ENCODE measurements around the gene LHFPL6.
A peak's percentile ranks its signal among the peaks of the same experiment; 100 is the strongest.

LHFPL6 gene

DNA sequence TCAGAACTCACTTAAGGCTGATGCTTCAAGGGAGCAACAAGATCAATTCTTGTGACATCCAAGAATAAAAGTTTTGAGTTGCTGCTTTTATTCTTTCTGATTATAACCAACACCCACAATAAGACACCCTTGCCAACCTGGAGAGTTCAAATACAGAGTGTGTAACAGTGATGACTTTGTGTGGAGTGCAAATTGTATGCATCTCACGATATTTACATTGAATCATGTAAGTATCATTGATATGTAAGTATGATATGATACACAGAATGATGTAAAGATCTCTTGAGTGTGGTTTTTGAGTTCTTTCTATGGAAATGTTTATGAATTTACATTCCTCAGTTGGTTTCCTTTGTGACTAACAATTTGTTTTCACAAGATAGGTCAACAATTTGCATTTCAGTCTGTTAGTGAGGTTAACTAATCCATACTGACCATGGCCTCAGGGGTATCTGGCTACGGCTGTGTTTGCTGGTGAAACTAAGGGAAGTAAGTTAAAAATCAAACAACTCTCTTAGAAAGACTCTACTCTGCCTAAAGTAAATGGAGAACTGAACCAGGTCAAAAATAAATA is 12.4 kb downstream of the LHFPL6 start:
- no peak for DNase-seq (ENCODE audit: low spot score)

DNA sequence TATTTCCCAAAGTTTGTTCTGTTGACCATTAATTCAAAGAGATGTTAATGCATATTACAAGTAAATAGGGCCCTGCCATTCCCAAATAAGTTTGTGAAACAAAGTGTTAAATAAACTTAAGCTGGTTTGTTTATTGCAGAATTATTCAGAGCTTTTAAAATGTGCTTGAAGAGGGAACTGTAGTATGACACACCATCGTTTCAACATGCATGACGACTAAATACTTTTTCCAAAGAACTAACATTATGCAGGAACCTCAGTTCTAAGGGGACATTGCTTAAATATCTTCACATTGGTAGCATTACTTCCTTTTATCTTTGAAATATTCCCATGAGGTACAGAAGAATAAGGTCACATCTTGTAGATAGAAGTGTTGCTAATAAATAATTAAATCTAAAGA is 14.6 kb downstream of the LHFPL6 start:
- no peak for DNase-seq (ENCODE audit: low spot score)

DNA sequence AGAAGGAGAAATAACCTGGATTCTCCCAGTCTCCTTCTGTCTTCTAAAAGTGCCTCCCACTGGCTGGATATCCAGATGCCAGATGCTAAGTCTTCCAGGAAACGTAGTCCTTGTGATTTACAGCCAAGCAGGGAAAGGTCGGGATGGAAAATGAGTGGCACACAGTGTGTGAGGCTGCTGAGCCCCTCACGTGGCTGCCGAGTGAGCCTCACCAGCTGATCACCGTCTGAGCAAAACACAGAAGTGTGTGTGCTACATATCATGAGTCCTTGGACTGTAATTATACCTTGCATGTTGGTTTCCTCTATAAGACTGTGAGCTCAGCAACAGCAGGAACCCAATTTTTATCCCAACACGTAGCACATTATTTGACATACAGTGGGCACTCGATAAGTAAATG is 15.1 kb downstream of the LHFPL6 start:
- no peak for DNase-seq (ENCODE audit: low spot score)

DNA sequence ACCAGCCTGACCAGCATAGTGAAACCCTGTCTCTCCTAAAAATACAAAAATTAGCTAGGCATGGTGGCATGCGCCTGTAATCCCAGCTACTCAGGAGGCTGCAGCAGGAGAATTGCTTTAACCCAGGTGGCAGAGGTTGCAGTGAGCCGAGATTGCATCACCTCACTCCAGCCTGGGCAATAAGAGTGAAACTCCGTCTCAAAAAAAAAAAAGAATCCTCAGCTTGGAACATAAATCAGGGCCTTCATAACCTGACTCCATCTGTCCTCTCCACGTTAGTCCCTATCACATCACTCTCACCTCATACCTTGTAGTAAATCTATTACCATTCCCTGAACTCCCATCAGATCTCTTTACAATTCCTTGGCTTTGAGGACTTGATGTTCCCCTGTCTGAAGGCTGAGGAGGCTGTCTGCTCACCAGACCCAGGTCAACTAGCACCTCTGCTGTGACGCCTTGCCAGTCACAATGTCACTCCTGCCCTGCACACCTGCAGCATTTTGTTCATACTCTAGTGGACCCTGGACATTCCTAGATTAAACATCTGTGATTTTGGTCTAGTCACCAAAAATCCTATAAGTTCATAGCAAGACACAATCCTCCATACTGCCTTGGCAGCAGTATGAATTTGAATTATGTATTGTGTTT is 15.9 kb downstream of the LHFPL6 start:
- DNase-seq (ENCODE audit: low spot score), result no peak

DNA sequence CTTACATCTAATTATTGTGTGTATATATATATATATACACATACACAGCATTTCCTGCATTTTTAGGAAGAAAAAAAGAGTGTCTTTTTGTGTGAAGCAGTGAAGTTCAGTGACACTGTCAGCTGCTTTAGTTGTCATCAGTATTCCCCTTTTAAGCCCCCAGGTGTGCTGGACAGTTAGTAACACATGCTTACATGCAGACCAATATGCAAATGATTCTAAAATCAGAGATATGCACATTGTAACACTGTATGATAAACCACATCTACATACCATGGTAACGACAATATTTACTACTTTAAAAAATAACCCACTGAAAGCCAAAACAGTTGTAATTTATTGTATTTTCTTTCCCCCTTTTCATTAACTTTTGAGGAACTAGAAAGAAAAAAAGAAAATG is 16.8 kb downstream of the LHFPL6 start:
- DNase-seq (ENCODE audit: low spot score), result no peak

DNA sequence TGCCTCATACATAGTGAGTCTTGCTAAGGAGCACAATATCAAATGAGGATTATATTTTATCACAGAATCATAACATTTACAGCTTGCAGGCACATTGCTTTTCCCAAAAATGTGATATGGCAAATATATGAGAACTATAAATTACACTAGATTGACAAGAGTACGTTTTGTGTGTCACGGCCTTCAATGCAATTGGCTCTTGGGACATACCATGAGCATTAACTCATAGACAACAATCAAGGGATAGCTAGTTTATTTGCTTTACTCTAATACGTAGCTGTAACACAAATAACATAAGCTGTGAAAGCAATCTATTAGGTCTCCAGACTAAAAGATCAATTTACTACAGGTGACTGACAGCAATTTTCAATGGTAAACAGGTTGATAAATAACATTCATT is 17.8 kb downstream of the LHFPL6 start:
- no peak for DNase-seq (ENCODE audit: low spot score)

DNA sequence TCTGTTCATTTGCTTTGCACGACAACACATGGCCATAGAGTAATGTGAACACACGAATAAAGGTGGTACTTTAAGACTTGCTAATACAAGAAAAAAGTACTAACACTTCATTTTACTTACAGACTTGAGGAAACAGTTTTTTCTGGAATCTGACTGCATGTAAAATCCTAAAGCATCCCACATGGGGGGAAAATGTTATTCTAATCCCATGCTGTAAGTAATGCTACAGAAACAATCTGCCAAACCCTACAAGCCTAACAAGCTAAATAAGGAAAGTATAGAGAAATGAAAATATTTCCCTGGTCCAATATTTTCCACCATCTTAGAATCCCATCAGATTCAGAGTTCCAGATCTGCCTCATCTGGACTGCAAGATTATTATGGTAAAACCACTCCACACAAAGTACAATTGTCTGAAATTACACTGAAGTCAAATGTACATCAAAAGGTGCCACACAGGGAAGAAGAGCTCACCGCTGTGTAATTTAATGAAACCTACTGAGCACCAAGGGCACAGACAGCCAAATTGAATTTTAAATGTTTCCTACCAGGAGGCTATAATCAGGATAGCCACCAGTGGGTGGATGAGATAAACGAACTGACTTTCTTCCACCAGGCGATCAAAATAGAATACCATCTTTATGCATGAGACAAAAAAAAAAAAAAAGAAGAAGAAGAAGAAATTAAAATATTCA is 22.0 kb downstream of the LHFPL6 start:
- no peak for DNase-seq (ENCODE audit: low spot score)

DNA sequence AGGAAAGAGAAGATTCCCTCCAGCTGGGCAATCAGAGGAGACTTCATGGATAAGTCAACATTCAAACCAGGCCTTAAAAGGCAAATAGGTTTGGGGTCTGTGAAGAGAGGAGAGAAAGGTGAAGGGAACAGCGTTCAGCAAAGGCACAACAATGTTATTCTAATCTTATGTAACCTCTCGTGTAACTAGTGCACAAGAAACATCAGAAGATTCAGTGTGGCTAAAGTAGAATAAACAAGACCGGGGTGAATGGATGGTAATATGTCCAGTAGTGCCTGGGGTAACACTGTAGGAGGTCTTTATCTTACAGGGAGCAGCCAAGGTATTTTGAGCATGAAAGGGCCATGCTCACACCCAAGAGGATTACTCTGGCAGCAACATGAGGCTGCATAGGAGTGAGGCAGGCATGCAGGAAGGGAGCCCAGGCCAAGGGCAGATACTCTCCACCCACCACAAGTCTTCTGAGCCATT is 24.1 kb downstream of the LHFPL6 start:
- DNase-seq (ENCODE audit: low spot score), result no peak

DNA sequence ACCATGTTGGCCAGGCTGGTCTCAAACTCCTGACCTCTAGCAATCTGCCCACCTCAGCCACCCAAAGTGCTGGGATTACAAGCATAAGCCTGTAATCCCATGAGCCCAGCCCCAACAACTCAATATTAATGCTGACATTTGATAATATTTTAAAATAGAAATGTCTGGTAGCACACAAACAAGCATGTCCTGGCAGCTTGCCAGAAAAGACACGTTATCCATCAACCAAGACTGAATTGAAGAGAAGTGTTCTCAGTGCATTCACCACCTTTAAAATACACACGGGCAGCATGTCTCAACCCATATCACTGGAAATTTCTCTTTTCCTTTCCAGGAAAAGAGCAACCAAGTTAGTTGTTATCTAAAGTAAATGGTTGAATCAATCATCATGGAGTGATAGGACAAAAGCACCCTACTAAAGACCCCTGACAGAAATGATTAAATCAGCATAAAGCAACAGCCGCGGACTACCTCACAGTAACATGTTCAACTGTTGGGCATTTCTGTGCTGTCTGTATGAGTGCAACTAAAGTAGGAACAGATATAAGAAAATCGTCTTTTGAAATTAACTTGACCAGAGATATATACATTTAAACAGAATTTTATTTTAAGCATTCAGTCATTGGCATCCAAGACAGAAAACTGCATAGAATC is 25.0 kb downstream of the LHFPL6 start:
- DNase-seq (ENCODE audit: low spot score), result no peak

DNA sequence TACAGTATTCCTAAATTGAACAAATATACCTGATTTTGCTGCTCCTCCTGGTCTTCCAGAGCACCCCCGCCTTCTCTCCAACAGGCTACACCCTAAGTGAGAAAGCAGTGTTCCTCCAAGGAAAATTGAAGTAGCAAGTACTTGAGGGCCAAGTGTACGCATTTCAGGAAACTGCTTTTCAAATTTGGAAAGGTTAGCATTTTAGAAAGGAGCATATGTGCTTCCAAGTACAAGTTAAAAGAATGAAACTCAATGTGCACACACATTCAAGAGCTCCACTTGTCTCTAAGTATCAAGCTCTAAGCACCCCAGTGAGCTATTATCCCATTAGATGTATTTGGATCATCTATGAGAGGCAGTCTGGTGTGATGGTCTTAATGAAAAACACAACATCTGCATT is 25.8 kb downstream of the LHFPL6 start:
- DNase-seq (ENCODE audit: low spot score), result no peak

DNA sequence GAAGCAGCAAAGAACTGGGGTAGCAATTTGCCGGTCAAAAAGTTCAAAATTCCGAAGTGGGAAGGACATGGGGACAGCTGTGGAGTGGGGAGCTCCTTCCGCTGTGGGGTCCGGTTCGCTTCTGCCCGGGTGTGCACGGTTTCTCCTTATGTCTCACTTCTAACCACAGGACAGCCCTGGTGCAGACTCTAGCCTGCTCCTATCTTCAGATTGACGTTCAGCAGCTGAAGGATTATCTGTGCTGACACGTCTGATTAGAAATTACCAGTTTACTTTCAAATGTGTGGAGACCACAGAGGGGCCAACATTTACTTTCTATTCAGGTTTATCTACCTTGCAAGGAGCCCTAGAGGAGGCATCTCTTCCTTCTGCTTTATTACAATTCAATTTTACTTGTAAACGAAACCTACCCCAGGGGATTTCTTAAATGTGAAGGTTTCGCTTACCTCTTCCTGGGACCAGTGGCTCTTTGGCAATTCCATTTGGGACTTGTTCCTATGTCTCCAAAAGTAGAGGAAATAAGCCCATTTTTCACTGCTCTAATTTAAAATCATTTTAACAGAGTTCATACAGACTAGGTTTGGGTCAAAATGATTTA is 27.3 kb downstream of the LHFPL6 start:
- DNase-seq (ENCODE audit: low spot score), result no peak

DNA sequence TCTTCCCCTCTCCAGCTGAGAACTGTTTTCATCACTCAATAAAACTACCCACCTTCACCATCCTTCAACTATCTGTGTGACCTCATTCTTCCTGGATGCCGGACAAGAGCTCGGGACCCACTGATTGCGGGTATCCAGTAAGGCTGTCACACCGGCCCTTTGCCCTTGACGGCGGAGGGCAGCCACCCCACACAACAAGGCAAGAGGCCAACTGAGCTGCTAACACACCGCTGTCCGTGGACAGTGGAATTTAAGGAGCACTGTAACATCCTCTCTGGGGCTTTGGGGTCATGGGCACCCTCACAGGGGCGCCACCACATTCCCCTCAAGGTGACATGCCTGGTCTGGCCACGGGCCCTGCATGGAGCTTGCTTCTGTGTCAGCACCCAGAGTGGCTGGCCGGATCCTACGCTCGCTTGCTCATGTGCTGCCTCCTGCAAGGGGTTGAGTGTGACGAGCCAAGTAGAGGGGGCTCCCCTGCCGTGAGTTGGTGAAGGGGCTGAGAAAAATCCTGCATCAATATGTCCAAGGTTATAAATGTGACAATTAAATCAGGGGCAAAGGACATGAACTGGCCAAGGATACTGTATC is 31.4 kb downstream of the LHFPL6 start:
- DNase-seq (ENCODE audit: low spot score), result no peak

DNA sequence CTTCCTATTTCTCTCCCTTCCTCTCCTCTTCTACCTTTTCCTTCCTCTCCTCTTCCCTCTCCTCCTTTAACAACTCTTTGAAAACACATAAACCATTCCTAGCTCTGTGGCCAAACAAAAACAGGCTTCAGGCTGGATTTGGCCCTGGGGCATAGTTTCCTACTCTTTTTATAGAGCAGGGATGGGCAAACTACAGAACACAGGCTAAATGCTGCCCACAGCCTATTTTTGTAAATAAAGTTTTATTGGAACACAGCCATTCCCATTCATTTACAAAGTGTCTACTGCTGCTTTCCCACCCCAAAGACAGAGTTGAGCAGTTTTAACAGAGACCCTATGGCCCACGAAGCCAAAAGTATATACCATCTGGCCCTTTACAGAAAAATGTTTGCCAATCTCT is 35.4 kb downstream of the LHFPL6 start:
- no peak for DNase-seq (ENCODE audit: low spot score)

DNA sequence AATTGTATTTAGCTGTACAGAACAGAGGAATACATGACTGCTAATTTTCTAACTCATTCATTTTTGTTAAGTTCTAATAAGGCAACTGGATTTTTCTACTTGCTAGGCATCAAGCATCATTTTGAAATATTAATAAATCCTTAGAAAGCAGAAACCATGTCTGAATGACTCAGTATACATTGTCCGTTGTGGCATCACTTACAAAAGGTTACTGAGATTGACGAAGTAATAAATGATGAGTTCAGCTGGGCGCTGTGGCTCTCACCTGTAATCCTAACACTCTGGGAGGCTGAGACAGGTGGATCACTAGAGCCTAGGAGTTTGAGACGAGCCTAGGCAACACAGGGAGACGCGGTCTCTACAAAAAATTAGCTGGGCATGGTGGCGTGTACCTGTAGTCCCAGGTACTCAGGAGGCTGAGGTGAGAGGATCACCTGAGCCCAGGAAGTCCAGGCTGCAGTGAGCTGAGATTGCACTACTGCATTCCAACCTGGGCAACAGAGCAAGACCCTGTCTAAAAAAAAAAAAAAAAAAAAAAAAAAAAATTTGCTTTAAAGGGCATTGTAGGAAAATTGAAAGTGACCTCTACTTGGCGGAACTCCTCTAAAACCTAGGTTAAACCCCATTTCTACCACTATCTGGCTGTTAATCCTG is 36.6 kb downstream of the LHFPL6 start:
- no peak for DNase-seq (ENCODE audit: low spot score)

DNA sequence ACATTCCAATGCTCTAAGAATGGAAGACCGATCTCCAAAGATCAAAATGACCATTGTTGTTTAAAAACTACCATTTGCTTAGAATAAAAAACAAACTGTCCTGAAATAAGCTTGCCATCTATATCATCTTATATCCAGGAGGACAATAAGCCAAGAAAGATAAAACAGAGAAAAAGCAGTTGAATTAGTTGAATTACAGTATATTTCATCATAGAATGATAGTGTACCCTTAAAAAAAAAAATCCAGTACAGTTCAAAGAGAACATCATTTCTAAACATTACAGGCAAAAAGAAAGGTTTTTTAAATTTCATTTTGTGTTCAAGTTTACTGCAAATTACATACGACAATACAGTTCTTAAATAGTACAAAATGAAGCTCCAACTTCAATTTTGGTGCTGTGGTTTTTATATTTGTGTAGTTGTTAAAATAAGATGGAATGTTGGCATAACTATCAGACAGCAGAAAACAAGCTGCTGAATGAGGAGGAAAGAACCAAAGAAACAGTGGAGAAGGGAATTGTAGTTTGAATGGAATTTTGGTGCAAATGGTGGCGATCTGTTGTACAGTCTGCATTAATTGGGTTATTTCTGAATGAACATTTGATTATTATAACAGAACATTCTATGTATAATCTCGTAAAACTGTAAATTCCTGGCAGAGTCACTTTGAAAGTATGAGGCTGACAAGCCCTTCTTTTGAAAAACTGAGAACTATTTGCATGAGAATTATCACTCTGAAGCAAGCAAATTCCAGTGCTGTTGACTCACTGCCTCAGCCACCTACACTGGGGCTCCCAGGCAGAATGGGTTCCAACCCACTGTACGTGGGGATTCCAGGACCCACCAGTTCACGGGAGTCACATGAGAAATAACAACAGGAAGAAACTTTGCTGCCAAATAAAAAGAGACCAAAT is 37.7 kb downstream of the LHFPL6 start:
- peak; percentile 78 for DNase-seq (ENCODE audit: low spot score)

DNA sequence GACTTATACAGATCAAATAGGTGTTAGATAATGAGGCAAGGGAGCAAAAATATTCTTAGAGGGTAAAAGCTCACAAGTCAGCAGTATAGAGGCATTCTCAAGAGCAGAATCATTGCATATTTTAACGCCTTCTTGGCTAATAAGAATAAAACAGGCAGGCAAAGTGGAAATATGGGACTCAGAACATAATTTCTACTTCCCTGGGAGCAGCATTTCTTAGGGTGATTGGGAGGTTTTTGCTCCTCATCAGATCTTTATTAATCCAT is 39.6 kb downstream of the LHFPL6 start:
- DNase-seq (ENCODE audit: low spot score), result no peak

DNA sequence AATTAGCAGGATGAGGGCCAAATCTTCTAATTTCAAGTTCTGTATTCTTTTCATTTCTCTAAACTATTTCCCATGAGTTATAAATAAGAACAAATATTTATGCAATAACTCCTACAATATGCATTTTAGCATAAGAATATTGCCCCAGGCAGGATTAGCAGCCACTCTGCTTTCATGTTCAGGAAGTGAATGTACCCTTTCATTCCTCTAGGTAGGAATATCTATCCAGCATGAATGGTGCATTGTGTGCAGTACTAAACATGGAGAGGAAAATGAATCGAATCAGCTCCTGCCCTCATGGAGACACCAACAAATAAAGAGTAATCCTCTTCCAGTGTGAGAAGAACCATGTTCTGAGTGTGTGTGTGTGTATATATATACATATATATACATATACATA is 41.0 kb downstream of the LHFPL6 start:
- DNase-seq (ENCODE audit: low spot score), result no peak

DNA sequence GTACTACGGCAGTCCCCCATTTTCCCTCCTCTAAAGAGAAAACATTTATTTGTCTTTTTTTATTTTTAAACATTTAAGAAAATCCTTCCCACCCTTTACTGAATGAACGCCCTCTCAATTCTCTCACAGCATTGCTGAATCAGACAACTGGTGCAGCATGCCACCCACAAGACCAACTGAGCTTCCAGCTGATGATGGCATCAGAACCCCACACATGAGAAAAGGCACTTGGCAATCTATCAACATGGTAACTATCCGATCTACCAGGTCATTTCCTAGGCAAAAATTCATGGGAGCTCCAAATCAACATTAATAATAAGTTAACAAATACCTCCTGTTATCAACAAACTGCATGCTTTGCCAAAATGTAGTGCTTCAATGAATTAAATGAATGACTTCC is 43.1 kb downstream of the LHFPL6 start:
- DNase-seq (ENCODE audit: low spot score), result no peak

DNA sequence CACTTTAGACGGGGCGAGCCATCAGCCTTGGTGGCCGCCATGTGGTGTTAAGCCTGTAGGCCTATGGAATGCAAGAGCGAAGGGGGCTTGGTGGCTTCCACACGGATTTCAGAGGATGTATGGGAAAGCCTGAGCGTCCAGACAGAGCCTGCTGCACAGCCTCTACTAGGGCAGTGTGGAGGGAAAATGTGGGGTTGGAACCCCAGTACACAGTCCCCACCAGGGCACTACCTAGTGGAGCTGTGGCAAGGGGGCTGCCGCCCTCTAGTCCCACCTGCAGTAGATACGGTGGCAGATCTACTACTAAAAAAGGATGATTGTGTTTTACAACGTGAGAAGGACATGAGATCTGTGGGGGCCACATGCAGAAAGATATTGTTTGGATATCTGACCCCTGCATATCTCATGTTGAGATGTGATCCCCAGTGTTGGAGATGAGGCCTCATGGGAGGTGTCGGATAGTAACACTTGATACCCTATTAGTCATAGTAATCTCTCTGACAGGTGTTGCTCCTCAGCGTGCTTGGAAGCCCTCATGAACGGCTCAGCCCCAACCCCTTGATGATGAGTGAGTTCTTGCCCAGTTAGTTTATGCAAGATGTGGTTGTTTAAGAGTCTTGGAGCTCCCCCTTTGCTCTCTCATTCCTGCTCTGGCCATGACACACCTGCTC is 45.6 kb downstream of the LHFPL6 start:
- no peak for DNase-seq (ENCODE audit: low spot score)

DNA sequence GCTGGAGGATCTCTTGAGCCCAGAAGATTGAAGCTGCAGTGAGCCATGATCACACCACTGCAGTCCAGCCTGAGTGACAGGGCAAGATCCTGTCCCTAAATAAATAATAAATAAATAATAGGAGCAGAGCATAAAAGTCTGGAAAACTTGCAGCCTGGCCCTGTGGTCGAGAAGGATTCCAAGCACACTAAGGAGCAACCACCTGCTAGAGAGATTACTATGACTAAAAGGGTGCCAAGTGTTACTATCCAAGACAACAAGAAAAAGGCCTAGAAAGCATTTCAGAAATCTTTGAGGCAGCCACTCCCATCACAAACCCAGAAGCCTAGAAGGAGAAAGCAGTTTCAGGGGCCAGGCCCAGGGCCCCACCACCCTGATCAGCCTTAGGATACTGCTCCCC is 46.1 kb downstream of the LHFPL6 start:
- DNase-seq (ENCODE audit: low spot score), result no peak

Data from iPS-NIHi11 (cell line).